HG02588 (cell line): ENCODE data around the gene DUSP8.

ENCODE experiments used
- ATAC-seq: cut with Tn5 transposase; IDR thresholded peaks from one replicate; pipeline ENCODE4 v1.9.1; 2021; ENCODE audit warnings: mild to moderate bottlenecking, moderate library complexity; ENCODE audit not compliant: unreplicated experiment

Gene DUSP8

DNA sequence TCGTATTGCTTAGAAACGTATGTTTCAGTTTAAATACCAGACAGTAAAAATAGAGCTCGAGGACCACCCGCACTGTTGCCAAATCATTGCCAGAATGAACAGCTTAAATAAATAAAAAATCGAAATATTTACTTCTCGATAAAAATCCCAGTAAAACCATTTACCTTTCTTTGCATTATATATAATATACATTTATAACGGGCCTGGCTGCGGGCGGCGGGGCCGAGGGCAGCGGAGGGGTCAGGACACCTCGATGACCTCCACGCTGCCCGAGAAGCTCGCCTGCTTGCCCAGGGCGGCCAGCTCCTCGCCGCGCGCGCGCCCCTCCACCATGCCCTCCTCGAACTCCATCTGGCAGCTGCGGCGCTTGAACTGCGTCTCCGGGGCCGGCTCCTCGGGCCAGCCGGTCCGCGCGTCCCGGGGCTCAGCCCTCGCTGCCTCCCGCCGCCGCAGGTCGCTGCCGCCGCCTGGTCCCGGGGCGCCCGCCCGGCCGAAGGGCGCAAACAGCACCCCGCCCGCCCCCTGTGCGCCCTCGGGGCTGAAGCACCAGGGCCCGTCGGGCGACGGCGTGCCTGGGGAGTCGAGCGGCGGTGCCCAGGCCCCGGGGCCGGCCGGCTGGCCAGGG is 15.7 kb downstream of the DUSP8 start:
- ATAC-seq: no peak

DNA sequence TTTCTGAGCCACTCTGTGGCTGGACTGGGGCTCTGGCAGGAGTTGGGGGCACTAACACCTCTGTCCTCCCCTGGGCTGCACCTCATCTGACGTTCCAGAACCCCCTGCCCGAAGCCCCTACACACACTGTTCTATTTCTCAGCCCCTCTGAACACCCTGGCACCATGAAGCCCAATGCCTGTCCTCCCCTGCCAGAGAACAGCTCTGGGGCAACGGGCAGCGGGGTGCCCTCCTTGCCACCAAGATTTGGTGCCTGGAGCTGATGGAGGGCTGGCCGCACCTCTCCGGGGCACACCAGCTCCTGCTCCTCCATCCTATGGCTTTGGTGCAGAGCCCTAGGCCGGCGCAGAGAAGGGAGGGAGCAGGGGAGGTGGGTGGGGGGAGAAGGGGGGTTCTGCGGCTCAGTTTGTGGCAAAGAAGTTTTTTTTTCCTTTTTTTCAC is 16.3 kb downstream of the DUSP8 start:
- ATAC-seq: no peak

DNA sequence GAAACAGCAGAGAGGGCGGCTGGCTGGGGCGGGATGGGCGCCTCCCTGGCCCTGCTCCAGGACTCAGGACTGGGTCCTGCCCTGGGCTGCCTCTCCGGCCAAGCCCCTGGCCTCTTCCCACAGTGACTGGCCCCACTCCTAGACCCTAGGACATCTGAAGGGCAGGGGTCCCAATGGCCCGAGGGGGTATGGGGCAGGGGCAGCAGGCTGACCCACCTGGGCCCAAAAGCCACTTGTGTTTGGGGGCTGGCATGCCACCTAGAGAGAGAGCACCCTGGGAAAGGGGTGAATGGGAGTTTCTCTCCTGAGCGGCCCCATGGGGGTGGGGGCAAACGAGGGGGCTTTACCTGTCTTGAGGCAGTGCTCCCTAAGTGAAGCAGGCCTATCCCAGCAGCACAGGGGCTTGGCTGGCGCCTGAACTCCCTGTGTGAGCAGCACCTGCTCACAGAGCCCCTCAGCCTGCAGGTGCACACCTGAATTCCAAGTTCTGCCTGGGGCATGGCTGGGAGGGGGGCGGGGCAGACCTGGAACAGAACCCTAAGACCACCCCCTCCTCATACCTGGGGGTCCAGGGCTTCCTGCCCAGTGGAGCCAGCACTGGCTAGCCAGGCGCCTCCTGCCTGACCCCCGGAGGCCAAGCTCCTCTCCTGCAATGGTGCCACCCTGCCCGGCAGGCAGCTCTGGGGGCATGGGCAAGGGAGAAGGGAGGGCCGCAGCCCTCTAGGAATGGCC is 16.9 kb downstream of the DUSP8 start:
- ATAC-seq: no peak

DNA sequence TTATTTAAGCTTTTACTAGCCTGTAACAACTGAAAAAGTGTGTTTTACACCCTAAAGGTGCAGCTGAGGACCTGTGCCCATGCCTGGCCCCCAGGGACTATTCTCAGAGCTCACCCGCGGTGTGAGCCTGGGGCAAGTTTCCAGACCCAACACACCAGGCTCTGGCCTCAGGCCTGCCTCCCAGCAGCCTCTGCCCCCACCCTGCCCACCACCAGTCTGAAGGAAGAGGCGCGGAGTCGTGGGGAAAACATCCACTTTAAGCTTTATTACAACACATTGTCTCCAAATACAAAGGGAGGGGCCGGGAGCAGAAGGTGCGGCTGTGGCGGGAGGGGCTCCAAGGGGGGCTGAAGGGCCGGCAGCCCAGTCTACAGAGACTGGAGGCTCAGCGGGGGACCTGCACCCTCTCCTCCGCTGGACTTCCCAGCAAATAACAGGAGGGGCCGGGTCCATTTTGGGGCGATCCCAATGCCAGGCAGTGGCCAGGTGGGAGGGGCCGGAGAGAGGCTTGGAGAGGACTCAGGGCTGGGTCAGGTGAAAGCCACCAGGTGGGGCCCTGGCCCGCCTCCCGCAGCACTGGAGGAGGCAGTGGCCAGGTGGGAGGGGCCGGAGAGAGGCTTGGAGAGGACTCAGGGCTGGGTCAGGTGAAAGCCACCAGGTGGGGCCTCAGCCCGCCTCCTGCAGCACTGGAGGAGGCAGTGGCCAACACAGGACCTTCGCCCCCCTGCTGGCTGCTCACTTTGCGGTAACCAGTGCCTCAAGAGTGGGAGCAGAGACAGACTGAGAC is 18.1 kb downstream of the DUSP8 start:
- ATAC-seq: no peak

DNA sequence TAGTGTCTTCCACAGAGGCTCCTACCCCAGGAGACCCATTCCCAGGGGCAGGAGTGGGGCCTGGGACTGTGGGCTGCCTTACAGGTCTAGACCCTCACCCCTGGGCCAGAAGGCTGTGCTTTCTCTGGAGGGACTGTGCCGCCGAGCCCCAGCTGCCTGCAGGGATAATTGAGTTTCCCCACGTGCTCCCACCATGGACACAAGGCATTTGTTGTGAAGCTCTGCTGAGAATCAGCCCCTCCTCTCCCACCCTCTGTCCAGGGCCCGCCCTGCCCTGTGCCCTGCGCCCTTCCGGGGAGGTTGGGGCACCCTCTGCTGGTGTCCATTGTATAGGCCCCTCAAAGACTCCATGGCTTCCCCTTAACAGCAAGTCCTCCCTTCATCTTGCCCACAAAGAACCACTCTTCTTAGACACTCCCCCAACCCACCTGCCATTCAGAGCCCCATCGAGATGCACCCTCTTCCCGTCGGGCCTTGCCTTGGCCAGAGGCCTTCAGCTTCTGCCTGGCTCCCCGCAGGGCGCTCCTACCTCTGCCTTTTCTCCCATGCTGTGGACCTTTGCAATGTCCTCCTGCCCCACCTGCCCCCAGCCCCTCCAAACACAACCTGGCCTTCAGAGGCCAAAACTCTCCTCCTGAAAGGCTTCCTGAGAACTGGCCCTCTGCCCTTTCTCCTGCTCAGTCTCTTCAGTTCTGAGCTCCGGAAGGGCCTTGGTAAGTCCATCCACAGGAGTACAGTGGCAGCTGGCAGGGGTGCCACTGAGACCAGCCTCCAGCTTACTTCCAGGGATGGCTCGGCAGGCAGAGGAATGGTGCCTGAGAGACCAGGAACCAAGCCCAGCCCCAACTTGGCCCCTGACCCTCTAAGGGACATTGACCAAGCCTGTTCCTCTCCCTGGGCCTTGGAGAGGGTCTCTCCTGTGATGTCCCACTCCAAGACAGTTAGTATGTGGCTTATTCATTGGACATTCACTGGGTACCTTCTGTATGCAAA is 22.4 kb downstream of the DUSP8 start:
- no peak for ATAC-seq

DNA sequence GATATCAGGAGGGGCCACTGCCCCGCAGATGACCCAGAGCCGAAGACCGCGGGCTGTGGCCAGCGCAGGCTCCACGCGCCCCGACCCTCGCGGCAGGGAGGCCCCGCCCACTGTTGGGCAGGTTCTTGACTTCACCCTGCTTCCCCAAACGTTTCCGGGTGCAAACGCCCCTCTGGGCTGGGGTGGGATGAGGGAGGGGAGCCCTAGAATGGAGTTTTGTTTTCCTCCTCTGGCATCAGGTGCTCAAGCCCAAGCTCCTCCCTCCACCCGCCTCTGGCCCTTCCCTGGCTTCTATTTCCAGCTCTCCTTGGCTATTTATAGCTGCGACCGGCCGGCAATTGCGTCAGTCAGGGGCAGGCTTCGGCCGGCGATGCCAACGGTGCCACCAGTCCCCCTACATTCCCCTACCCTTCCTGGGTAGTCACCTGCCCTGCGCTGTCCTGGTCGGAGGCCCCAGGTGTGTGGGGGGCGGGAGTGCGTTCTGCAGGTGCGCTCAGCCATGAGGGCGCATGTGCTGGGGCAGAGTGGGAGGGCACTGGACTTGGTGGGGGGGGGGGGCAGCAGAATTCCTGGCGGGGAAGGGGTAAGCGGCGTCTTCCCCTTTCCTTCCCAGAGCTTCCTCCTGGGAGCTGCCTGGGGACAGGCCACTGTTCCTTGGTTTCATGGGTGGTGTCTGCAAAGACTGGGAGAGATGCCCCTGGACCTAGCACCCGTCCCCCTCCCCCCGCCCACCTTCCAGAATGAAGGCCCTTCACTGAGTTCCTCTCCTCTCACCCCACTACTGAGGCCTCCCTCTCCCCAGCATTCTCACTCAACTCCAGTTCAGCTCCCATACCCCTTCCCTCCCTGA is 23.6 kb downstream of the DUSP8 start:
- ATAC-seq: no peak

DNA sequence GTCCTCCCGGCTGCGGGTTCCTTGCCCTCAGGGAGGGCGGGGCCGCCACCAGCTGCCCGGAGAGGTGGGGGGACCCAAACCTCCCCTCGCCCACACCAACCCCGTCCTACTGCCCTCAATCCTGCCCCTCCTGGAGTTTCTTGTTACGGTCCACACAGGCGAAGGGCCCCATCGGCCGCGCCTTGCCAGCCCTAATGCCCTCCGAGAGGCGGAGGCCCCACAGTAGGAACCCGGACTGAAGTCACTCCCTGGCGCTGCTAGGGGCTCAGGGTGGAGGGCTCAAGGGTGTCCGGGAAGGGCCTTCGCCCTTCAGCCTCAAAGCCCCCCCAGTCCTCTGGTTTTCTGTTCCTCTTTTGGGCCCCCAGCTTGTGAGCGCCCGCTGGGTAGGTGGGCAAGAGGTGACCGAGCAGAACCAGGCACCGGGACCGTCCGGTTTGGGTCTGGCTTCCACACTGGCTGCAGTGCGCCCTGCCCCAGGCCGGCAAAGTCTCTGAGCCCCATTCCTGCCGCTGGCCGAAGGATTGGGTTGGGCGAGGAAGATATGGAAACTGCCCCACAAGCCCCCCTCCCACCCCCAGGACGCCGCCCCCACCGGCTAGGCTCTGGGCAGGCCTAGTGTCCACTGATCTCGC is 24.5 kb downstream of the DUSP8 start:
- no peak for ATAC-seq

DNA sequence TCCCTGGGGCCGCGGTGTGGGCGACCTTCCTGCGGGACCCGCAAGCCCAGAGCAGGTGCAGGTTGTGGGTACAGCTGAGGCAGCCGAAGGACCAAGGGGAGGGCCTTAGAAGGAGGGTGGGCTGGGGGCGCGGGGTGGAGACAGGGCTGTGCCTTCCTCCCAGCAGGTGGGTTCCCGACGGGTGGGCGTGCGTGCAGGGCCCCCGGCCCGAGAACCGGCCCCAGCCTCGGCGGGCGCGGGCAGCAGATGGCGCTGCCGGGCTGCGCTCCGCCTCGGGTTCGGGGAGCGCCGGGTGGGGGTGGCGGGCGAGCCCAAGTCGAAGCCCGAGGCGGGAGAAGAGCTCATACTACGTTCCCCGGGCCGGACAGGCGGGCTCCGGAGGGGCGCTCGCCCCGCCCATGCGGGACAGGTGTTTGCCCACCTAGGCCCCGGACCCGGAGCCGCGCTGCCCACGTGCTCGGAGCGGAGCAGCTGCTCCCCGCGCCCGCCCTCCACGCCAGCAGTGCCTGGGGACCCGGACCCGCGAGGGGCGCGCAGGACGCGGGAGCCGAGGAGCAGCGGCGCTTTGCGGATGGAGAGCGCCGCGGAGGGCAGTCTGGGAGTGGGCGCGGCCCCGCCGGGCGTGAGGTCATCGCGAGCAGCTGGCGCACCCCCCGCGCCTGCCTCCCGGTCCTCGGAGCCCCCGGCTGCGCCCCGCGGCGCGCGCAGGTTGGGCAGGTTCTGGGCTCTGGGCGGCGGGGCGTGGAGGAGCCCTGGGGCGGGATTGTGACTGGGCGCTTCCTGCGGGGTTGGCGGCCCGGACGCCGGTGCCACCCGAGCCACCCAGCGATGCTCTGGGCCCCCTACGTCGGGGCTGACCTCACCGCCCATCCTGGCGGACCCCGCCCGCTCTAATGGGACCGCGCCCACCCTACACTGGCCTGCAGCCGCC is 25.3 kb downstream of the DUSP8 start:
- ATAC-seq: no peak

DNA sequence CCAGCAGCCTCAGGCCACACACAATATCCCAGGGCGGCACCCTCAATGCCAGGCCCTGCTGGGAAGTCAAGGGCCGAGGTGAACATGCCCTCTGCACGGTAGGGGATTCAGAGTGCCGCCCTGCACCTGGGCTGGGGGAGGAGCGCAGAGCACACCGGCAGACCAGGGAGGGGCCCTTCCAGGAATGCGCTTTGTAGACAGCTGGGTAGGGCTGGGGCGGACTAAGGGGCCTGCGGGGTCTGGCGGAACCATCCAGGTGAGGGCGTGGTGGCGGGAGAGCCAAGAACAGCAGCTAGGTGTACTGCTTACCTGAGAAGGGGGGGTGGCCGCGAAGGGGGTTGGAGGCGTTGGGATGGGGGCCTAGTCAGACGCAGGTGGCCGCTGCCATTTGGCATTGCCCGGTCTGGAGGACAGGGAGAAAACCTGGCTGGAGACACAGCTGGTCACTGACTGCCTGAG is 26.0 kb downstream of the DUSP8 start:
- no peak for ATAC-seq

DNA sequence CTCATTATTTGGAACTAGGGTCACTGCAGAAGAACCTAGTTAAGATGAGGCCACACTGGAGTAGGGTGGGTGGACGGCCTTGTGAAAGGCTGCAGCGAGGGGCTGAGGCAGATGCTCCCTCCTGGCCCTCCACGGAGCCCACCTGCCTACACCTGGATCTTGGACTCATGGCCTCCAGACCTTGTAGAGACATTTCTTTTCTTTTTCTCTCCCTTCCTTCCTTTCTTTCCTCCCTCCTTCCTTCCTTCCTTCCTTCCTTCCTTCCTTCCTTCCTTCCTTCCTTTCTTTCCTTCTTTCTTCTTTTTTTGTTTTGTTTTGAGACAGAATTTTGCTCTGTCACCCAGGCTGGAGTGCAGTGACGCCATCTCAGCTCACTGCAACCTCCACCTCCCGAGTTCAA is 26.6 kb downstream of the DUSP8 start:
- ATAC-seq: no peak

DNA sequence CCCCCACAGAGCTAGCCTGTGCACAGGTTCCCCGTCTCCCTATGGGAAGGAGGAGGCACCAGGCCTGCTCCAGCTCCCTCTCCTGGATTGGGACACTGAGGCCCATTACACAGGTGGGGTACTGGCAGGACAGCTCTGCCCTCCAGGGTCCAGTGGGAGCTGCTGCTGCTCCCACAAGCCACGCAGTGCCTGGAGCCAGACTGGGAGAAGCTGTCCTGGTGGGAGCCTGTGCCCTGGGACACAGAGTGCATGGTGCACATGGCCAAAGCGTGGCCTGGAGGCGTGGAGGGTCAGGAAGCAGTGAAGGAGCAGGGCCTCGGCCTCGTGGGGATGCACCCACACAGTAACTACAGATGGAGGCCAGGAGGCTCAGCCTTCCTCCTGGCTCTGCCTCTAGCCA is 27.5 kb downstream of the DUSP8 start:
- no peak for ATAC-seq

DNA sequence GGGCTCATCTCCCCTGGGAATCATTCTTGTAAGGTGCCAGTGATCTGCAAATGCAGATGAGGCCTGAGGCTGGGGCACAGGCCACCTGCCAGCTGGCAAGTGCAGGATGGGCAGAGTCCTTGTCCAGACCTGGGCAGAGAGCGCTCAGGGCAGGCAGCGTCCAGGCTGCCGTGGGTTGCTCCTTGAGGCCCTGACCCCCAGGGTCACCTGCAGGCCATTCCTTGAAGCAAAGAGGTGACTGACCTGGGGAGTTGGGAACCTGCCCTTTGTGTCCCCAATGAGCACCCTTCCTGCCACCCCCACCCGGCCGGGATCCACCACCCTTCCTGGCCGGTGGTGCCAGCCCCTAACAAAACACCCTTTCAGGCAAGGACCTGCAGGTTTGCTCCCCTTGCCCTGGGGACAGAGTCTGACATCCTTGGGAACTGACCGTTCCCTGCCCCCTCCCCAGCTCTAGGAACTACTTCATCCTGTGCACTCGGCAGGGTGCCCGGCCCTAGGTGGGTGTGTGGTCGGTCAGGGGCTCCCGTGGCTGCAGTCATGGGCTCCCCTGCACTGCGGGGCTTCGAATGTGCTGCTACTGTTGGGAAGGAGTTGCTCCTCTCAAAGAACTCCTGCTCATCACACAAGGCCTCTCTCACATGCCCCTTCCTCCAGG is 28.3 kb downstream of the DUSP8 start:
- no peak for ATAC-seq

DNA sequence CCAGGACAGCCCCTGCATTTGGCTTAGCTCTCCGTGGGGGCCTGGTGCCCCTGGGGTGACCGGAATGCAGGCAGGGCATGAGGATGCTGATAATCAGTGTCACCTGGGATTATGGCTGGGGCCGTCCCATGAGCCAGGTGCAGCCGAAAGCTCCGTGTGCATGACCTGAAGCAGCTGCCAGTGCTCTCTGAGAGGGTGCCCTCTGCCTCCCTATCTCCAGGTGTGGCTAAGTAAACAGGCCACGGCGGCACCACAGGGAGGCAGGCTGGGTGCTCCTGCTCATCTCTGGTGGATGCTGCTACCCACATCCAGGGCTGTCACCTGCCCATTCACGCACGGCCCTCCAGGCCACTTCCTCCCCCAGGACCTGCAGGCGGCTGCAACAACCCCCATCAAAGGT is 29.8 kb downstream of the DUSP8 start:
- no peak for ATAC-seq

DNA sequence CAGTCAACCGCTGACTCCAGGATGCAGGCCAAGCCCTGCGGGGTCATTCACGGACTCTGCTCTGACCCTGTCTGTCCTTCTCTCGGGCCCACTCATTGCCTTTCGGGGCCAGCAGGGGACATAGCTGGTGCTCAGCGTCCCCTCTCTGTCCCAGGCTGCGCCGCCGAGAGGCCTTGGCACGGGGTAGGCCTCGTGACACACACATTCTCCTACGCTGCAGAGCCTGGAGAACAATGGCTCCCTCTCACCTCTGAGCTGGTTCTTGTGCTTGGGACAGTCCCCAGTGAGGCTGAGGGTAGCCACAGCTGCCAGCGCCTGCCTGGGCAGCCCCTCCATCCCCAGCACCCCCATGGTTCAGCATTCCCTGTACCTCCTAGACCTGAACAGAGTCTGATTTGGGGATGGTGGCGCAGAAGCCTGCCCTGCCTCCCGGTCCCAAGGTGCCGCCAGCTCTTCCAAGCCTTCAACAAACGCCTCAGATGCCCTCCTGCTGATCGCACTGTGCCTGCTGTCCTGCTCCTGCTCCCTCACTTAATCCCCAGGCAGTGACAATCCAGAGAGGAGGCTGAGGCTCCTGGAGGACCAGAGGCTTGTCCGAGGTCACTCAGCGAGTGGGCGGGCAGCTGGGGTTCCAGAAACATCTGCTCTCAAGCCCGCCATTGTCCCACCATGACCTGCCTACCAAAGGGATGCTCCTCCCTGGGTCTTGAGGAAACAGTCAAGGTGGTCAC is 30.4 kb downstream of the DUSP8 start:
- no peak for ATAC-seq

DNA sequence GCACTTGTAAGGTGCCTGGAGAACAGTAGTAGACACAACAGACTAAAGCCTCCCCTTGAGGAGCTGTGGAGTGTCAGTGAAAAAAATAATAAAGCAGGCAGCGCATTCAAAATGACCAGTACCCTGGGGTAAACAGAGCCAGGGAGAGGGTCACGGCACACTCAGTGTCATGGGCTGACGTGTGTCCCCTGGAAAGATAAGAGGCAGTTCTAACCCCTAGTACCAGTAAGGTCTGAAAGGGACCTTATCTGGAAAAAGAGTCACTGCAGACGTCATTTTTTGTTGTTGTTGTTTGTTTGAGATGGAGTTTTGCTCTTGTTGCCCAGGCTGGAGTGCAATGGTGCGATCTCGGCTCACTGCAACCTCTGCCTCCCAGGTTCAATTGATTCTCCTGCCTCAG is 32.0 kb downstream of the DUSP8 start:
- ATAC-seq: no peak

DNA sequence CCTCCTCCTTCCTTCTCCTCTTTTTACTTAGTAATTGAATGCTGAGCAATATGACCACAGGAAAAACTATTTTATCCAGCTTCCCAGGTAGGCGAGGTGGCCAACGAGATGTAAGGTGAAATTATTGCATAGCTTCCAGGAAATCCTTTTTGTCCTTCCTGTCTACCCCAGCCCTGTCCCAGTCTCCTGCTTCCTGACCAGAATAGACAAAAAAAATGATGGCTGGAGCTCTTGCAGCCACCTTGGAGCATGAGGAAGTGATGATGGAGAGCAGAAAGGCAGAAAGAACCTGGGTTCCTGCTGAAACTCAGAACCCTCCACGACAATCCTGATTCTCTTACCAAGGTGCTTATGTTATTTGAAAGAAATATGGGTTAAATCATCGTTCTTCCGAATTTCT is 33.9 kb downstream of the DUSP8 start:
- no peak for ATAC-seq
